A172 (cell line): ENCODE results near the gene EID3. TPM values are rescaled to one million over a fixed set of nuclear protein-coding genes. Genes with fewer than 3 reads are reported as not detected.

Experiments
- total RNA-seq: library from RNA; depleted of rRNA; stranded (reverse); fragments of >200 nt; shearing (Covaris generic); gene quantifications from 2 replicates; pipeline ENCODE4 v1.2.3, GENCODE V29; 2014; rRNA removed

EID3 gene
- total RNA-seq, 1 experiment from 2014 or later = 5.7 TPM

Other genes starting within 250 kb of the EID3 start
- gene HCFC2, start 239.2 kb upstream of the EID3 start, total RNA-seq = 10.1 and 13.8 TPM in 2 replicates
- gene NFYB, start 165.5 kb upstream of the EID3 start, total RNA-seq = 33.6 and 34.9 TPM in 2 replicates
- 618 and 939 TPM in 2 replicates for gene TXNRD1, start 88.0 kb upstream of the EID3 start, total RNA-seq
- 4.7 and 8.4 TPM in 2 replicates for gene CHST11, start 153.2 kb downstream of the EID3 start, total RNA-seq